Pulmonary artery endothelial cell (primary cell): ENCODE measurements around the gene WSCD2. TPM values are rescaled to one million over a fixed set of nuclear protein-coding genes. Genes with fewer than 3 reads are reported as not detected.

Experiments
- DNase-seq: peaks from one replicate; pipeline ENCODE4 v3.0.0-alpha.2; 2011; ENCODE audit warnings: low read depth, low spot score
- total RNA-seq: library from RNA; depleted of rRNA; stranded (reverse); fragments of >200 nt; gene quantifications from 2 replicates; pipeline ENCODE4 v1.2.3, GENCODE V29; 2014

Gene WSCD2
- total RNA-seq, 1 donor from 2014 or later, result not detected

GRCh38 chr12:108107293-108107692, 21.8 kb upstream of the WSCD2 start:
- DNase-seq, result no peak

DNA sequence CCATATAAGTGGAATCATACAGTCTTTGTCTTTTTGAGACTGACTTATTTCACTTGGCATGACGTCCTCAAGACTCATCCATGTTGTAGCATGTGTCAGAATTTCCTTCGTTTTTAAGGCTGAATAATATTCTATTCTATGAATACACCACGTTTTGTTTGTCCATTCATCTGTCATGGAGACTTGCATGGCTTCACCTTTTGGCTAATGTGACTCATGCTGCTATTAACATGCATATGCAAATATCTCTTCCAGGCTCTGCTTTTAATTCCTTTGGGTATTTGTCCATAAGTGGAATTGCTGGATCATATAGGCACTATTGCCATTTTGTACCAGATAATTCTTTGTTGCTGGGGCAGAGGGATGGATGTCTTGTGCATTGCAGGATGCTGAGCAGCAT, 19.6 kb upstream of the WSCD2 start:
- no peak for DNase-seq

DNA sequence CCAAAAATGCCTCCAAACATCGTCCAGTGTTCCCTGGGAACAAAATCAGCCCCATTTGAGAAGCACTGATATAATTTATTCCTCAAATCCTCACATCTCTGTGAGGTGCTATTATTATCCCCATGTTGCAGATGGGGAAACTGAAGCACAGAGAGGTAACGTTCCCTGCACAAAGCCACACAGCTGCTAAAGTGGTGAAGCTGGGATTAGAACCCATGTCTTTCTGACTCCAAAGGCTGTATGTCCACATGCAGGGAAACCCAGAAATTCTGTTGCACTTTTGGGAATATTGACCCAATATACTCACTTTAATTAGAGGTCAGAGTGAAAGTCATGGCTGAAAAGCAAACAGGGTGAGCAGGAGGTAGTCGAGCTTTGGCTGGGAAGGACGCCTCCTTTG, 19.1 kb upstream of the WSCD2 start:
- DNase-seq, result no peak

GRCh38 chr12:108110844-108111243, 18.2 kb upstream of the WSCD2 start:
- DNase-seq, result no peak

- no peak for DNase-seq
Measured at GRCh38 chr12:108112832-108113556, 16.1 kb upstream of the WSCD2 start.

DNA sequence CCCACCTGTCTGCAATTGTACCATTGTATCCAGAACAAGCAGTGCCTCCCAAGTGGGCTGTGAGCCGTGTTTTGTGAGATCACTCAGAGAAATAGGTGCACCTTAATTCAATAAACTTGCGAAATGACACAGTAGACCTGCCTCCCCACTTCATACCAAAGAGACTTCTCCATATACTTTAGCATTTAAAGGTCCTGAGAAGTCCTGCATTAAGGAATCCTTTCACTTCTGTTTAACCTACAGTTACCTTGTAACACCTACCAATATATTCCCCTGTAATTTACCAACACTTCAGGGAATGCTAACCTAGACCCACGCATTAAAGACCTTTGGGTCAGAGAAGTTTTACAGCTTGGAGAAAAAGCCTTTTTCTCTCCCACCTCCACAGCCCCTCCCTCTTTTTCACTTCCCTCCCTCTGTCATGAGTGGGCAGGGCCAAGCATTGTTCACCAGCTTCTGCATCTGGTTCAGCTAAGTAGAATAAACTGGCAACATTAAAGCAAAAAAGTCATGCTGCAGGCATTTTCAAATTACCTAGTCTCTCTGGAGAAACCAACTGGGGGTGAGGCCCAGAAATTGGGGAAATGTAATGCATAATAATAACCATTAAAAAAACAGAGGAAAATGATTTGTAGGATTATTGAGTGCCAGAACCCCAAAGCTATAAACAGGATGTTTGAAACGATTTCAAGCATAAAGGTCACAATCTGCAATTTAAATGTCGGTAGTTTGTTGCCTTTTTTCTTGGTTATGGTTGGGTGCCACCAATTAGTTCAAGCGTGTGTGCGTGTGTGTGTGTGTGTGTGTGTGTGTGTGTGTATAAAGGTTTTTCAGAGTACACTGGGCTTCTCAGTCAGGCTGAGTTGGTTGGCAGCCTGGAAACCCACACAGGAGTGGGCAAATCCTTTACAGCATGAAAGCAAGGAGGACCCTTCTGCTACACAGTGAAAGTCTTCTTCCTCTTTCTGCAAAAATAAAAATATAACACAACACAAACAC, 13.7 kb upstream of the WSCD2 start:
- no peak for DNase-seq

DNA sequence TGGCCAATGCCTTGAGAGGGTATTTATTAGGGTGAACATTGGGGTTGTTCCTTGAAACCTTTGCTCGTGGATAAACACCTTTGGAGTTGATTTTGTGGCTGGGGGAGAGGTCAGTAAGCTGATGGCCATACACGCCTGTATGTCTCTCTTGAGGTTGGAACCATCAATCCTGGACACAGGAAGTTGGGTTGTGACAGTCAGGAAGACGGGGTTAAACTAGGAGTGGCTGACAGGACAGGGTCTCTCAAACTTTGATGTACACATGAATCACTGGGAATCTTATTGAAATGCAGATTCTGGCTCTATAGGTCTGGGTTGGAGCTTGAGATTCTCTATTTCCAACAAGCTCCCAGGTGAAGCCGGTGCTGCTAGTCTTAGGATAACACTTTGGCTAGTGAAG, 12.8 kb upstream of the WSCD2 start:
- DNase-seq, result no peak

- DNase-seq, result no peak
Measured at GRCh38 chr12:108116699-108117098, 12.4 kb upstream of the WSCD2 start.

- DNase-seq, result no peak
Measured at GRCh38 chr12:108117163-108117849, 11.8 kb upstream of the WSCD2 start.

DNA sequence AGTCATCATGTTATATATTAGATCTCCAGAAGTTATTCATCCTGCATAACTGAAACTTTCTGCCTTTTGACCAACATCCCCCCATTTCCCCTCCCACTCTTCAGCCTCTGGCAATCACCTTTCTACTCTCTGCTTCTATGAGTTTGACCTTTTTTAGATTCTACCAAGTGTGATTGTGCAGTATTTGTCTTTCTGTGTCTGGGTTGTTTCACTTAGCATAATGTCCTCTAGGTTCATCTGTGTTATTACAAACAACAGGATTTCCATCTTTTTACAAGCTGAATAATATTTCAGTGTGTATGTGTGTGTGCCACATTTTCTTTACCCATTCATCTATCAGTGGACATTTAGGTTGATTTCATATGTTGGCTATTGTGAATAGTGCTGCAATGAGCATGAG, 11.2 kb upstream of the WSCD2 start:
- no peak for DNase-seq

DNA sequence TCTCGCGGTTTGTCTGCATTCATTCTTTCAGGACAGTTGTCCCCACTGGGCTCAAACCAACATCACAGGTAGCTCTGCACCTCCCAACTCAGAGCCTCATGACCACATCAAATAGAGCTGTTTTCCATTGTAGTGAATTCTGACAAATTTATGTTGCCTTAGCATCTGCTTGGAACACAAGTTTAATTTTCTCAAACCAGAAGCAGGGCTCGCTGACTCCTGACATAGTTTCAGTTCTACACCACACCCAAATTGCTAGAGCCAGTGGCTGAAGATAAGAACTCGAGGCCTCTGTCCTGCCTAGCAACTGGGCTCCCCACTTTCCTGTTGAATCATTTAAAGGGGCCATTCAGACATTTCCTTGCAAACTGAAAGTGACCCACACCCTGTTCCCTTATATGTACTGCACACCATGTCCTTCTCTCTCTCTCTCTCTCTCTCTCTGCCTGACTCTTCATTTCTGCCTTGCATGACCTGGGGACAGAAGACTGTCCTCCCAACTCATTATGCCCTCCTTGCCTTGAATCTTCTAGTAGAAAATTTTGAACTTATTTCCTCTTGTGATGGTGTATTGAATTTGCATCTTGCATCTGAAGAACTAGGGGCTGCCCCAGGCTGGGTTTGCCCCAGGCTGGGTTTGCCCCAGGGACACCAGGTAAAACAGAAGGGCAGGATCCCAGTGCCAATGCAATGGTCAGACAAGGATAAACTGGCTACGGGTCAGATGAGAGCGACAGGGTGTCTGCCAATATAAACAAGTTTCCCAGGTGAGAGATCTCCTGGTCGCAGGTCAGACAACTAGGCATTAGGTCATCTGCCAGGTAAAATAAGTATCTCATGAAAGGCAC, 9.7 kb upstream of the WSCD2 start:
- no peak for DNase-seq

DNA sequence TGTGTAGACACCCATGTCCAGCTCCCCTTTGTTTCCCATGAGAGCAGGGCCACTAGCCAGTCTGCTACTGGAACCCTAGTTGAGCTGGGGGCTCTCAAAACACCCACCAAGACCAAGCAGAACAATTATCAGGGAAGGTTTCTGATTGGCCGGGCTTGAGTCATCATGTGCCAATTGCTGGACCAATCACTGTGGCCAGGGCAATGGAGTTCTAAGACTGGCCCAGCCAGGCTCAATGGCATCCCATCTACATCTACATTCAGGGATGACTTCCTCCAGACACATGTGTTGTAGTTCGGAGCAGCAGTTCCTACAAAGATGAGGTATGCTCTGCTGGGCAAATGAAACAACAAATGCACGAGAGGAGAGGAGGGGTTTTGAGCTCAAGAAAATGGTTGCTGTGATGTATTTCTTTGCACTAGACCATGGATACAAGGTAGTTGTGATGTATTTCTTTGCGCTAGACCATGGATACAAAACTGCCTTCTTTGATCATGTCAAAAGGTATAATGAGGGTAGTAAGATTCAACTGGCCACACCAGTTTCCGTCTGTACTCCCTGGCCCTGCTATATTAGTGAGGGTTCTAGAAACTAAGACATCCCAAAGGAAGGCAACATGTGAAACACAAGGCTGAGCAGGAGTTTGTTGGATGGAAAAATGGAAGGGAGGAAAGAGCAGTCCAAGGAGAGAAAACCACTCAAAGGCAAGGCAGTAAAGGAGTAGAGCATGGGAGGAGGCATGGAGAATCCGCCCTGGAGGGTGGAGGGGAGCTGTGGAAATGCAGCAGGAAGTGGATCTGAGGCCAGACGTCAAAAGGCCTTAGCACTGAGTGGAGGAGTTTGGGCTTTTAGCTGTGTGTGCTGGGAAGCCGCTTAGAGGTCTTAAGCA, 8.9 kb upstream of the WSCD2 start:
- DNase-seq, result no peak

- DNase-seq, result no peak
Measured at GRCh38 chr12:108120863-108121165, 8.3 kb upstream of the WSCD2 start.

- no peak for DNase-seq
Measured at GRCh38 chr12:108121320-108121719, 7.8 kb upstream of the WSCD2 start.

GRCh38 chr12:108121728-108122471, 7.2 kb upstream of the WSCD2 start:
- DNase-seq, result no peak

DNA sequence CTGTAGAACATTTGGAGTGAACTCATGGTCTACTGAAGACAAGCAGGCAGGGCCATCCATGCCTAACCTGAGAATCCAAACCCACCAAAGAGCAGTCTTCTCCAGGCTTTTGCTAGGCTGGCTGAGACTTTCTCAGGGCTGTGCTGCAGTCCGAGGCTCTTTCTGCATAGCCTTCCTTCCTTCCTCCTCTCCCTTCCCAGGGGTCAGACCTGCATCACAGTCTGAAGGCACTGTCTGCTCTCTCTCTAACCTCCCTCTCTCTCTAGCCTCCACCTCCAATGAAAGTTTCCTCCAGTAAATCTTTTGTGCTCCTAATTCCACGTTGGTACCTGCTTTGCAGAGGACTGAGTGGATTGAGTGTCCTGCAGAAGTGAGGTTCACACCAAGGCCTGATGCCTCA, 6.4 kb upstream of the WSCD2 start:
- no peak for DNase-seq

DNA sequence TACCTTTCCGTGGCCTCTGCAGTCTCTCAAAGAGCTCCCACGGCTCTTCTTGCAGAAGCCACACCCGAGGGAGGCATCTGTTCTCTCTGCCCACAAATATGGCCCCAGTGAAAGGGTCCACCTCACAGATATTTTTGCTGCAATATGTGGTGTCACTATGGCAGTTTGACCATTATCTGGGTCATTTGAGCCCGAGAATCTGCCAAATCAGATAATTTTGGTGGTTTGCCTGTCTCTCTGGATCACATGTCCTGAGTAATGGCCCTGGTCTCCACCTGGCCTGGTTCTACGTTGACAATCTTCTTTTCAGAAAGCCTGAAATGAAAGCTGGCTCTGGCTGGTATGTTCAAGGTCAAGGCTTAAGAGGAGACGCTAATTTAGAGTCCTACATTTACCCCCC, 5.7 kb upstream of the WSCD2 start:
- DNase-seq, result no peak

DNA sequence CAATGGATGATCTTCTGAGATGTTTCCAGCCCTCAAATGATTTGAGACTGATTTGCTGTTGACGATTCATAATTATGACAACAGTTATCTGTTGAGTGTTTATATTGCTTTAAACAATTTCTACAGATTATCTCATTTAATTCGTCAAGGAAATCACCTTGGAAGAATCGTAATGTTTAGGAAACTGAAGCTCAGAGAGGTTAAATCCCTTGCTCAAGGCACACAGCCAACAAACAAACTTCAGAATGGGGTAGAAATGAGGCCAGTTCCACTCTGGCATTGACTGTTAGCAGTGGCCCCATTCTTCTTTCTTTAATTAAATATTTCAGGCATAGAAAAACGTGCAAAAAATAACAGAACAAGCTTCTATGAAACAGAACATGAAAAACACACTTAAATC, 4.0 kb upstream of the WSCD2 start:
- no peak for DNase-seq

DNA sequence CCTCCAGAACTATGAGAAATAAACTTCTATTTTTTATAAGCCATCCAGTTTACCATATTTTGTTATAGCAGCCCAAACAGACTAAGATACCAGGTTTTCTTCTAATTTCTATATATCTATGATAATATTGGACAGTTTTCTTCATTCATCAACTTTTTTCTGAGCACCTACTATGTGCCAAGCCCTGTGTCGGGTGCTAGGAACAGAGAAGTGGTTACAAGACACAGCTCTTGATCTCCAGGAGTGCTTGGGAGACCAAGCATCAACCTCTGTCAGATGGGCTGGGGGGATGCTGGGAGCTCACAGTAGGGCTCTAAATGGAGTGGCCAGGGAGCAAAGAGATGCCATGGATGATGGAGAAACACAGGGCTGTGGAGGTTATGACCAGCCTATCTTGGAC, 2.9 kb upstream of the WSCD2 start:
- DNase-seq, result no peak
